K562 (cell line): ENCODE measurements around the gene ACOT4.

Experiments
- DPF2 ChIP-seq: fragments of 450-650 bp; IDR thresholded peaks from 2 replicates; pipeline ENCODE4 v1.6.1; 2016
- JUN ChIP-seq, 2 experiments: sonication (generic) in 1 of 2; formaldehyde crosslinking in 1 of 2; IDR thresholded peaks; 2 replicates each; pipeline versions ENCODE4 v1.6.1 to v1.8.0; 2012 to 2022; ENCODE audit warnings: borderline replicate concordance in 2 of 2, mild to moderate bottlenecking in 2 of 2, improper control_type of control experiment in 1 of 2, low read depth in 1 of 2, low read length in 1 of 2, missing genetic modification reagents in 1 of 2
- NRF1 ChIP-seq, 2 experiments: fragments of 450-650 bp; IDR thresholded peaks in 1 of 2; conservative IDR thresholded peaks in 1 of 2; 2 replicates each; pipeline ENCODE4 v1.6.1; 2014; ENCODE audit warnings: mild to moderate bottlenecking in 2 of 2
- POLR2AphosphoS5 ChIP-seq: IDR thresholded peaks from 2 replicates; pipeline ENCODE4 v1.6.1; 2011; ENCODE audit warnings: mild to moderate bottlenecking, low read depth, low read length, moderate library complexity; ENCODE audit not compliant: control insufficient read depth, insufficient read depth
- RHOXF2B ChIP-seq: fragments of 250-450 bp; sonication (Bioruptor Pico); conservative IDR thresholded peaks from 2 replicates; pipeline ENCODE4 v1.5.1; 2021
- TARDBP ChIP-seq: fragments of 450-650 bp; IDR thresholded peaks from 2 replicates; pipeline ENCODE4 v1.6.1; 2016
- TCF7L2 ChIP-seq: fragments of 150-350 bp; IDR thresholded peaks from 2 replicates; pipeline ENCODE4 v1.6.1; 2016; ENCODE audit warnings: low read depth, mild to moderate bottlenecking, low read length, moderate library complexity
- U2AF1 ChIP-seq: fragments of 200-400 bp; formaldehyde crosslinking; optimal IDR thresholded peaks from 2 replicates; pipeline ENCODE3; 2017; ENCODE audit warnings: mild to moderate bottlenecking, low read depth, low read length, moderate library complexity
- TF ChIP-seq, protein P1 (sequence below), 3 experiments: IDR thresholded peaks in 2 of 3; conservative IDR thresholded peaks in 1 of 3; 2 replicates each; pipeline ENCODE4 v1.5.1; 2011 to 2012; ENCODE audit warnings: low read length in 3 of 3, mild to moderate bottlenecking in 3 of 3, control low read depth in 2 of 3, improper control_type of control experiment in 1 of 3, inconsistent platforms in 1 of 3, low read depth in 1 of 3, mixed read lengths in 1 of 3, moderate library complexity in 1 of 3; ENCODE audit not compliant: insufficient read depth in 2 of 3

DNA sequence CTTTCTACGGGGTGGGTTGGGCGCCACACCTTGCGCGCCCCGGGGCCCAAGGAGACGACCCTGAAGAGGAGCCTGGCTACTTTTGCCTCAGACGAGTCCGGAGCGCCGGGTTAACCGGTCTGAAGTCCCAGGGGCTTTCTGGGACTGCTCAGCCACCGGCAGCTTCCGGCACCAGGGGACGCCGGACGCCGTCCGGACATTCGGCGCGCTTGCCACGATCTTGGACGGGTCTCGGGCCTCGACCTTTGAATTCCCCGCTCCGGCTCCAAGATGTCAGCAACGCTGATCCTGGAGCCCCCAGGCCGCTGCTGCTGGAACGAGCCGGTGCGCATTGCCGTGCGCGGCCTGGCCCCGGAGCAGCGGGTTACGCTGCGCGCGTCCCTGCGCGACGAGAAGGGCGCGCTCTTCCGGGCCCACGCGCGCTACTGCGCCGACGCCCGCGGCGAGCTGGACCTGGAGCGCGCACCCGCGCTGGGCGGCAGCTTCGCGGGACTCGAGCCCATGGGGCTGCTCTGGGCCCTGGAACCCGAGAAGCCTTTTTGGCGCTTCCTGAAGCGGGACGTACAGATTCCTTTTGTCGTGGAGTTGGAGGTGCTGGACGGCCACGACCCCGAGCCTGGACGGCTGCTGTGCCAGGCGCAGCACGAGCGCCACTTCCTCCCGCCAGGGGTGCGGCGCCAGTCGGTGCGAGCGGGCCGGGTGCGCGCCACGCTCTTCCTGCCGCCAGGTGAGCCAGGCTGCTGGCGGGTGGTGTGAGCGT lies at the start of gene ACOT4:
- TF ChIP-seq TARDBP (no peak), RHOXF2B (CRISPR knock-in tag) (no peak), POLR2AphosphoS5 (no peak), NRF1 (conservative IDR thresholded peaks at IDR 0.05 in 1 of 2, IDR thresholded peaks at IDR 0.05 in 1 of 2) (no peak), DPF2 (no peak), U2AF1 (no peak), JUN (IDR thresholded peaks at IDR 0.05; ENCODE audit: borderline replicate concordance, low read depth, low read length) (no peak), JUN (CRISPR knock-in tag; IDR thresholded peaks at IDR 0.05; ENCODE audit: borderline replicate concordance) (no peak), TCF7L2 (no peak)
- TF ChIP-seq, protein P1, sequence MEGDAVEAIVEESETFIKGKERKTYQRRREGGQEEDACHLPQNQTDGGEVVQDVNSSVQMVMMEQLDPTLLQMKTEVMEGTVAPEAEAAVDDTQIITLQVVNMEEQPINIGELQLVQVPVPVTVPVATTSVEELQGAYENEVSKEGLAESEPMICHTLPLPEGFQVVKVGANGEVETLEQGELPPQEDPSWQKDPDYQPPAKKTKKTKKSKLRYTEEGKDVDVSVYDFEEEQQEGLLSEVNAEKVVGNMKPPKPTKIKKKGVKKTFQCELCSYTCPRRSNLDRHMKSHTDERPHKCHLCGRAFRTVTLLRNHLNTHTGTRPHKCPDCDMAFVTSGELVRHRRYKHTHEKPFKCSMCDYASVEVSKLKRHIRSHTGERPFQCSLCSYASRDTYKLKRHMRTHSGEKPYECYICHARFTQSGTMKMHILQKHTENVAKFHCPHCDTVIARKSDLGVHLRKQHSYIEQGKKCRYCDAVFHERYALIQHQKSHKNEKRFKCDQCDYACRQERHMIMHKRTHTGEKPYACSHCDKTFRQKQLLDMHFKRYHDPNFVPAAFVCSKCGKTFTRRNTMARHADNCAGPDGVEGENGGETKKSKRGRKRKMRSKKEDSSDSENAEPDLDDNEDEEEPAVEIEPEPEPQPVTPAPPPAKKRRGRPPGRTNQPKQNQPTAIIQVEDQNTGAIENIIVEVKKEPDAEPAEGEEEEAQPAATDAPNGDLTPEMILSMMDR (IDR thresholded peaks at IDR 0.05 in 2 of 3, conservative IDR thresholded peaks at IDR 0.05 in 1 of 3; ENCODE audit: insufficient read depth in 2 of 3, low read depth in 1 of 3, low read length in 3 of 3), result no peak
